Measurements from ENCODE around the gene TBC1D14. TPM values are rescaled to one million over a fixed set of nuclear protein-coding genes. Genes with fewer than 3 reads are reported as not detected.

Gene TBC1D14
- total and polyA plus RNA-seq, 9 of the 15 experiments (the other 6 are each of a cell fraction or from before 2014, with no cell fraction given): 2.1 to 59.6 (median 44.8) TPM

- TF ChIP-seq HDAC2 (IDR thresholded peaks at IDR 0.05) (0 out of 2 replicates have a peak, but pooled peaks have one; percentile 26), CTBP1 (IDR thresholded peaks at IDR 0.05; ENCODE audit: borderline replicate concordance) (peak; percentile 82), TAF7 (tag; IDR thresholded peaks at IDR 0.05) (no peak), ZSCAN29 (IDR thresholded peaks at IDR 0.05) (no peak), ZNF518B (CRISPR knock-in tag; IDR thresholded peaks at IDR 0.05) (no peak), POU5F1 (IDR thresholded peaks at IDR 0.05; ENCODE audit: borderline replicate concordance, low read depth, low read length, partially characterized antibody) (no peak), HNRNPK (IDR thresholded peaks at IDR 0.05; ENCODE audit: low read depth, low read length, poor library complexity, severe bottlenecking) (no peak), BHLHE40 (IDR thresholded peaks at IDR 0.05; ENCODE audit: low read length) (no peak; the same call in 1 of the 2 replicates), NFE2L1 (tag; IDR thresholded peaks at IDR 0.05; ENCODE audit: borderline replicate concordance, low read depth) (no peak), RB1 (IDR thresholded peaks at IDR 0.05; ENCODE audit: low read depth) (peak; percentile 35; the same call in 1 of the 2 replicates), MED1 (CRISPR knock-in tag; IDR thresholded peaks at IDR 0.05; ENCODE audit: borderline replicate concordance) (no peak), ETS1 (conservative IDR thresholded peaks at IDR 0.05; ENCODE audit: control insufficient read depth, low read depth, low read length) (no peak), EP400 (IDR thresholded peaks at IDR 0.05) (peak; percentile 47), PTRF (tag; IDR thresholded peaks at IDR 0.05) (no peak), HLTF (IDR thresholded peaks at IDR 0.05) (no peak), TBL1XR1 (IDR thresholded peaks at IDR 0.05; ENCODE audit: low read length in 2 of 2) (peak in 1 of 2 experiments; percentile 49; a peak in 1 of 4 replicates)
Observed at GRCh38 chr4:6892190-6892908, 17.3 kb upstream of the TBC1D14 start (continued).

Measured in K562 (cell line).